HL-60 (cell line): ENCODE results near the gene MID1.

ENCODE experiments used
- CTCF ChIP-seq: IDR thresholded peaks from one replicate; pipeline ENCODE4 v1.5.1; 2011; ENCODE audit warnings: low read length, control low read depth, inconsistent platforms; ENCODE audit not compliant: insufficient read depth
- POLR2AphosphoS5 ChIP-seq: IDR thresholded peaks from 2 replicates; pipeline ENCODE4 v1.6.1; 2012; ENCODE audit warnings: low read depth

- TF ChIP-seq CTCF (no peak), POLR2AphosphoS5 (no peak)
Measured at GRCh38 chrX:10450959-10451355, 169.4 kb downstream of the MID1 start.
